SU-DHL-6 (cell line): ENCODE results near the gene LRRC10B.

ENCODE experiments used
- EZH2phosphoT487 ChIP-seq: fragments of 200-600 bp; sonication (generic), shearing (Covaris generic); conservative IDR thresholded peaks from 2 replicates; pipeline ENCODE4 v1.6.1; 2018; ENCODE audit warnings: mild to moderate bottlenecking, antibody characterized with exemption, low read length, moderate library complexity, mixed read lengths
- TF ChIP-seq, protein P1 (sequence below): fragments of 200-600 bp; sonication (generic); IDR thresholded peaks from one replicate; pipeline ENCODE4 v1.5.1; 2017; ENCODE audit warnings: antibody characterized with exemption, mild to moderate bottlenecking, low read length, moderate library complexity; ENCODE audit not compliant: insufficient read depth, poor library complexity, severe bottlenecking

- TF ChIP-seq, protein P1, sequence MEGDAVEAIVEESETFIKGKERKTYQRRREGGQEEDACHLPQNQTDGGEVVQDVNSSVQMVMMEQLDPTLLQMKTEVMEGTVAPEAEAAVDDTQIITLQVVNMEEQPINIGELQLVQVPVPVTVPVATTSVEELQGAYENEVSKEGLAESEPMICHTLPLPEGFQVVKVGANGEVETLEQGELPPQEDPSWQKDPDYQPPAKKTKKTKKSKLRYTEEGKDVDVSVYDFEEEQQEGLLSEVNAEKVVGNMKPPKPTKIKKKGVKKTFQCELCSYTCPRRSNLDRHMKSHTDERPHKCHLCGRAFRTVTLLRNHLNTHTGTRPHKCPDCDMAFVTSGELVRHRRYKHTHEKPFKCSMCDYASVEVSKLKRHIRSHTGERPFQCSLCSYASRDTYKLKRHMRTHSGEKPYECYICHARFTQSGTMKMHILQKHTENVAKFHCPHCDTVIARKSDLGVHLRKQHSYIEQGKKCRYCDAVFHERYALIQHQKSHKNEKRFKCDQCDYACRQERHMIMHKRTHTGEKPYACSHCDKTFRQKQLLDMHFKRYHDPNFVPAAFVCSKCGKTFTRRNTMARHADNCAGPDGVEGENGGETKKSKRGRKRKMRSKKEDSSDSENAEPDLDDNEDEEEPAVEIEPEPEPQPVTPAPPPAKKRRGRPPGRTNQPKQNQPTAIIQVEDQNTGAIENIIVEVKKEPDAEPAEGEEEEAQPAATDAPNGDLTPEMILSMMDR, result no peak
- no peak for TF ChIP-seq EZH2phosphoT487
Observed at GRCh38 chr11:61544466-61544865, 35.9 kb downstream of the LRRC10B start.
